GM19438 (cell line): ENCODE data around the gene SPRY4.
A peak's percentile ranks its signal among the peaks of the same experiment; 100 is the strongest.
"Not testable (repeated sequence)": the region's sequence is repeated elsewhere in the genome, so short reads cannot be mapped to it uniquely, and the experiment has no call there.

ENCODE experiments used
- ATAC-seq: cut with Tn5 transposase; IDR thresholded peaks from one replicate; pipeline ENCODE4 v1.9.1; 2021; ENCODE audit warnings: low read depth; ENCODE audit not compliant: unreplicated experiment

The SPRY4 gene

DNA sequence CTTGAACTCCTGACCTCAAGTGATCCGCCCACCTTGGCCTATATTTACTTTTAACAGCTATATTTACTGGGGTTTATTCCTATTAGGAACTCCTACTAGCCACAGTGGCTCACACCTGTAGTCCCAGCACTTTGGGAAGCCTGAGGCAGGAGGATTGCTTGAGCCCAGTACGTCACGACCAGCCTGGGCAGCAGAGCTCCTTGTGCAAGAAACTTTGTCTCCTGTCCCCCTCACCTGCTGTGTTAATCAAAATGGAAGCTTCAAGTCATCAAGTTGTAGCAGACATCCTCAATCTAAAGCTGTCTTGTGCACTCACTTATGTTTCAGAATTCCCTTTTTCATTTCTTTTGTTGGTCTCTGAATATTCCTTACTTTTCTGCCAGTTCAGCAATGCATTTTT is 15.0 kb upstream of the SPRY4 start:
- no peak for ATAC-seq

DNA sequence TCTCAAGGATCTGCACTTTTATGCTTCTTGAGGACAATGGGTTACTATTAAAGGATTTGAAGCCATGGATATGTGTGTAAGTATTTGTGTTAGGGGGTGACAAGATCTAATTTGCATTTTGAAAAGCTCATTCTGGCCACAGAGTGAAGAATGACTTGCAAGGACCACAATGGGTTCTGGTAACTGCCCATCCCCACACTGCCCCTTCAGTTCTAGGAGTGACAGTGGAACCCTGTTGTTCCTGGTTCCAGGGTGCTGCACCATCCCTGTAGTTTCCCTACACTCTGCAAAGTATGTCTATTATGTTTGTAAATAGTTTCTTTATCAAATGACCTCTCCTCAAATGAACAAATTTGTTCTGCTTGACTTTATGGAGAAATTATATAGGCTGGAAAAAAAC is 9.7 kb upstream of the SPRY4 start:
- ATAC-seq, result no peak

DNA sequence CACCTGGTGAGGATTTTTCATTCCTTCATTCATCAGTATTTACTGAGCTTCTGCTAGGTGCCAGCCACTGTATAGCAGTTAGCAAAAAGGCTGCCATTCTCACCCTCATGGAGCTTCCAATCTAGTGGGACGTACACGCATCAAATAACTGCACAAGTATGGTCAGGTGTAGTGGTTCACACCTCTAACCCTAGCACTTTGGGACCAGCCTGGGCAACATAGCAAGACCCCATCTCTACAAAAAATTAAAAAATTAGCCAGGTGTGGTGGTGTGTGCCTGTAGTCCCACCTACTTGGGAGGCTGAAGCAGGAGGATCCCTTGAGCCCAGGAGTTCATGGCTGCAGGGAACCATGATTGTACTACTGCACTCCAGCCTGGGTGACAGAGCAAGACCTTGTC is 8.9 kb upstream of the SPRY4 start:
- ATAC-seq, result not testable (repeated sequence)

DNA sequence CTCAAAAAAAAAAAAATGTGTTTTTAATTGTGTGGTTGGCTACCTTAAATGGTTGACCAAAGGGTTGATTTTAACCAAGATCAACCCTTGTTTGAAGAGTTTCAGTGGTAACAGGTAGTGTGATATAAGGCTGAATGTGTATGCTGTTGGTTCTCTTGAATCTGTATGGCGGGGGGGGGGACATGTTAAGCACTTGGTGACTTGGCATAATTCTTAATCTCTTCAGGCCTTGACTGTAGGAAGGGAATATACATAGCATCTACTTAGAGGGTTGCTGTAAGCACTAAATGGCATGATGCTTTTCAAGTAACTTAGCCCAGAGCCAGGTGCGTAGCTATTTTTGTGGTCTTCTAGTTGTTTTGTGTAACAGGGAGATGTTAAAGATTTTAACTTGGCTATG is 5.6 kb upstream of the SPRY4 start:
- no peak for ATAC-seq

DNA sequence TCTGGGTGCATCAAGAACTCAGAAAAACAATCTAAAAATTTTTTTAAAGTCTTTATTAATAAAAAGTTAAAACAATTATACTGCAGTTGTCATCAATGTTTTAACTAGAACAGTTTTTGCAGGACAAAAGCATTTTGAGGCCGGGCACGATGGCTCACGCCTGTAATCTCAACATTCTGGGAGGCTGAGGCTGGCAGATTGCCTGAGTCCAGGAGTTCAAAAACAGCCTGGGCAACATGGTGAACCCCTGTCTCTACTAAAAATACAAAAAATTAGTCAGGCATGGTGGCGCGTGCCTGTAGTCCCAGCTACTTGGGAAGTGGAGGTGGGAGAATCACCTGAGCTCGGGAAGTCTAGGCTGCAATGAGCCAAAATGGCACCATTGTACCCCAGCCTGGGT is 5.2 kb upstream of the SPRY4 start:
- ATAC-seq, result no peak

DNA sequence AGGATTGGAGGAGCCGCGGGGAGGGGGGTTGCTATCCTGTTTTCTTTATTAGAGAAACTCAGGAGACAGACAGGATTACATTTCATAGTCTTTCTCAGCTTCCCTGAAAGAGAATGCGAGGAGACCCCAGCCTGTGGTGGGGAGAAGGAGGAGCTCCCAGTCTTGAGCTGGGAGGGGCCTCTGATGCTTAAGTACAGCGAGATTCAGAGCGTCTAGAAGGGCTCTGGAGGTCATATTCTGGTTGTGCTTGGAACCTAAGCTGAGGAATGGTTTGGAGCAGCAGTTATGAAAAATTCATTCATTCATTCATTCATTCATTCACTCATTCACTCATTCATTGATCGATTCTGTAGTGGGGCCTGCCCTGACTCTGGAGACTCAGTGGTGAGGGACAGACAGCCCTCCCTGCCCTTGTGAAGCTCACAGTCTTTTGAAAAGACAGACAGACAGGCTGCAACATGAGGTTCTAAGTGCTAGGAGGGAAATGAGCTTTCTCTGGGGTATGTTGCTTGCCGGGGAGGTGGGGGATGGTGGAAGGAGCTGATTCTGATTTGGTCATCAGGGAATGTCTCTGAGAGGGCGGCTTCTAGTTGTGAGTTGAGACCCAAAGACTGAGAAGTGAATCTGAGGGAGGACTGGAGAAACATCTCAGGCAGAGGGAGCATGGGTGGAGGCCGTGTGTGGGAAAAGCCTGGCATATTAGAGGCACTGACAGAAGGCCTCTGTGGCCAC is 2.5 kb upstream of the SPRY4 start:
- no peak for ATAC-seq

DNA sequence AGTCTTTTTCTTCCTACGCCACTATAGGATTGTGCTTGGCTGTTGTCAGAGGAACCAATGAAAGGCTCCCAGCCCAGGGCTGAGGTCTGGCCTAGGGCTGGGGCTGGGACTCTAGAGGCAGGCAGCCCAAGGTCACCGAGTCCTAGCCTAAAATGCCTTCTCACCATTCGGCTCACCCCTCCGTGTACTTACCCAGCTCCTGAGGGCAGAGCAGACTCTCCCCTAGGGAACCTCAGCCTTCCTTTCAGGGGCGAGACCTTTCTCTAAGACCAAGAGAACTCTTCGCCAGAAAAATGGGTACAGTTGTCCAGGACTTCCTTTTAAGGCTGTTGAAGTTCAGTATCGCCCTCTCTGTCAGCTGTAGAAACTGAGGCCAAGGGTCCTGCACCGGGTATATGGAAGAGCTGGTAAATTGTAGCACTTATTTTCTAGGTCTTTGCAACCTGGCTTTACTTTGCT is 1.7 kb upstream of the SPRY4 start:
- no peak for ATAC-seq

DNA sequence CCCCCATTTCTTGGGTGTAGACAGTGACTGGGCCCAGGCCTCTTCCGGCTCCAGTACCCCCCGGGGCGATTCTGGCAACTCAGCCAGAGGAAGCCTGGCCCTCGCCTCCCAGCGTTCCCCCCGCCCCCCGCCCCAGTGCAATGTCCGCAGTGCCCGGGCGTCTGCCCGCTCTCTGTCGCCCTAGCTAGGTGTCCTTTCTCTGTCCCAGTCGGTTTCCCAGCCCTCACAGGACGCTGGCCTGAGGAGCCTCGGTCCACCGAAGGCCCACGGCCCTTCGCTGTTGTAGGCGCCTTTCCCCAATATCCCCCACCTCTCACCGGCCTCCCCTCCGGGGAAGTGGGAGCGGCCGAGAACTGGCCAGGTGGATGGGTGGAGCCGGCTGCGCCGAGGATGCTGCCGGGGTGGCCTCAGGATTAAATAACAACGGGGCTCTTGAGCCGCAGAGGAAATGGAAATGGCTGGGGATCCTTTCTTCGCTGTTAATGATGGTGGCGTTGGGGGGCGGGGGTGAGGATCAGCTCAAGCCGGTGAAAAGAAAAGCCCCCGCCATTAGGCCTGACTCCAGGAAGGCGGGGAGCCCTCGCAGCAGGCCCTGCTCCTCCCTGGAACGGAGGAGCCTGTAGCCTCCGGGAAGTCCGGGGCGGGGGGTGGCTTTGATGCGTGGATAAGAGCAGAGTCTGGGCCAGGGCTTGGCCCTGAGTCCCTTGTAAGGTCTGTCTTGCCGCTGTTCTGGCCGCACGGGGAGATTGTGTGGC is 1.1 kb upstream of the SPRY4 start:
- ATAC-seq, result no peak

DNA sequence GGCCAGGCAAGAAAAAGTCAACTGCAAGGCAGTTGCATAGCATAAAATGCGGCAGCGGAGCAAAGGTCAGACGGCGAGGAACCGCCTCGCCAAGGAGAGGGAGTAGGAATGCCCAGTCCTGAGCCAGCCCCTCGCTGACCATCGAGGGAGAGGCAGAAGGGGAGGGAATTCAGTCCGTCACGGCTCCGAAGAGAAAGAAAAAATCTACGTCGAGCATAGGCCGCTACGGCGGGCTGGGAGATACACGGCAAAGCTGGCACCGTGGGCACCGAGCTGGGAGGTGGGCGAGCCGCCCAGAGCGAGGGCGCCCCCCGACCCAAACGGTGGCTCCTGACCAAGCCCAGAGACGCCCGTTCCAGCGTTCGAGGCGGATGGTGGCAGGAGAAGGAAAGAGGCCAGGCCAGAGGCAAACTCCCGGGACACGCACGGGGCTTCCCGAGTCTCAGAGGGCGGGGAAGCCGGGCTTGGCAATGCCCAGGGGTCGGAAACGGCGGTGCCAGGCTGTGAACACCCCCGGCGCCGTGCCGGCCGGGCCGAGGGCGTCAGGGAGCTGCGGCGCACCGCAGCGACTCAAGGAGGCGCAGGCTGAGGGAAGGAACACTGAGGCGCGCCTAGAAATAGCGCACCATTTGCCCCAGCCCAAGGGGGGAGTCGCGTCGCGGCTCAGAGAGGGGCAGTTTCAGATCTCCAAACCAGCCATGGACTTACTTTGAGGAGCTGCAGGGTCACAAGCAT is 518 bp downstream of the SPRY4 start:
- ATAC-seq, result peak; percentile 44

DNA sequence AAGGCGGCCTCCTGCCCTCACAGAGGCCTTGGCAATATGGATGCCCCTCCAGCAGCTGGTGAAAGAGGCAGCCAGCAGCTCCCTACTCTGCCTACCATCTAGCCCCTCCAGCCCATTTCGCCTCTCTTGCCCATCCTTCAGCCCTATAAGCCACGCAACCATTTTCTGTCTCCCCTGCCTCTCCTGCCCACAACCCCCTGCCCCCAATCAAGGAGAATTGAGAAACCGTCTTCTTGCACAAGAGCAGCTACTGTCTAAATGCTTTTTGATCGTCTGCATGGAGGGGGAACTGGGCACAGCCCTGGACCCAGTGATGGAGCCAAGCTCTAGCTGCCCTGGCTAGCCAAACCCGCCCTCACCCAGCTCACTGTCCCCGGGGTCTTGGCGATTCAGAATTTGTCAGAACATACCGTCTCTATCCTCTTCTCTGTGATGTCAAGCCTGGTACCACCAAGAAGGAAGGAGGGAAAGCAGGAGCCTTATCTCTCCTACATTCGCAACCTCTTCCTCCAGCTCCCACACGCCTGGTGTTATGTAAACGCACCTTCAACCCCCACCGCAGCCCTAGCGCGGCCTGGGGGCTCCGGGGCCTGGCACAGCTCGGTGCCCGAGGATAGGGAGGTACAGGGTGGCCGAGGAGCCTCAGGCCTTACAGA is 1.2 kb downstream of the SPRY4 start:
- no peak for ATAC-seq

DNA sequence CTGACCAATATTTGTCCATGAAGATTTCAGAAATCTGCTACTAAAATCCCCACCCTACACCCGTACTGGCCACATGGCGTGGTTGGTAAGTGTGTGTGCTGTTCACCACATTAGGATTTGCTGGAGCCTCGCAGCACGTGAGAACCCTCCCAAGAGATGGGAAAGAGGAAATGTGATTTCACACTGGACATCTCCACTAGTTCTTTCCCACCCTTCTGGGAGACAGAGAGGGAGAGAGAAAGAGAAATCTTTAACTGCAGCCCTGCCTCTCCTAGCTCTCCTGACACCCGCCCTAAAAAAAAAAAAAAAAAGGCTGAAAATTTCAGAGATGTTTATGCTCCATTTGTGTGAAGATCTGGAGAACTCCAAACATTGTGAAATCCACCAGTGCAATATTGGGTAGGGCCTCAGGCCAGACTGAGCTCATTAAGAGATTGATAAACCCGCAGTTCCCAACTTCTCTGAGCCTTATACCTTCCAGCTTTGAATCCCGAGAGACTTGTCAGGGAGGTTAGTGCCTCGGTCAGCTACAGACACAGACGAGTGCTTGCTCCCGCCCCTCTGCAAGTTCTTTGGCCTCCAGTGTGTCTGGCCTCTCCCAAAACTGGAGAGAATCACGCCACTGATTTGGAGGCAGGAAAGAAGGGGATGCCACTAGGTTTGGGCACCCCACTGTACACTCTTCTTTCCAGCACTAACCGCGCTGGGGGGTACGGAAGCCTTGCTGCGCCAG is 1.9 kb downstream of the SPRY4 start:
- no peak for ATAC-seq

DNA sequence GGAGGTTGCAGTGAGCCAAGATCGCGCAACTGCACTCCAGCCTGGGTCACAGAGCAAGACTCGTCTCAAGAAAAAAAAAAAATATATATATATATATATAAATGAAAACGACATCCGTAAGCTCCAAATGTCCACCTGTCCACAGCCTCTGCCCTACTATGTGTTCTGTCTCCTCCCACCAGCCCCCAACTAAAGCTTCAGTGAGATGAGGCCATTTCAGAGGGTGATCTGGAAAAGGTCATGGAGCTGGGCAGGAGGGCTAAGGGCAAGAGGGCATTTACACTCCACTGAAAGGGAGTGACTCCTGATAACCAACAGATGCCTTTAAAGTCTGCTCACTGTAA is 2.4 kb downstream of the SPRY4 start:
- no peak for ATAC-seq

DNA sequence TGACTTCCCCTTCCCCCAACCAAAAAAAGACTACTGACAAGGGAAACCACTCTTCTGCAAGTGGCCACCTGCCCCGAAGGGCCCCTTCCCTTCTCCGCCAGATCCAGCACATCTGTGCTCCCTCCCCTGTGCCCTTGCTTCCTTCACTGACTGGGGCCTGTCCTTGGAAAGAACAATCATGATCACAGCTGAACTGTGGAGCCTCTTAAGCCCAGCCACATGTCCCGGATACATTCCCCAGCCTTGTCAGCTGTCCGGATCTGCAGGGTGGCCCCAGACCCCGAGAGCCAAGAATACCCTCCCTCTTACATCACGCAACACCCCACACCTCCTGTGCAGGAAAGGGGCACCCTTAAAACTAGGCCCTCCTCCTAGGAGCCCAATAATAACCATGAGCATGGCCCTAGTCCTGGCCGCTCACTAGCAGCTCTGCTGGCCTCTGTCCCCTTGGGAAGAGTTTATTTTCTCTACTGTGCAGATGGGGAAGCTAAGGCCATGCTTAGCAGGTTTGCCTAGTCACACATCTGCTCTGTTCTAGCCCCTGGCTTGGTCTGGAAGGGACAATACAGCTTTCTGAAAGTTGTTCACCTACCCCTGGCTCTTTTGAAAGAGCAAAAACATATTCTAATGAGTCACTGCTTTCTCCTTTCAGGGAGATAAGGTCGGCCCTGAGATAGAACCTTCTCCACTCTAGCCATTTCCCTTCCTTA is 3.8 kb downstream of the SPRY4 start:
- ATAC-seq, result no peak

DNA sequence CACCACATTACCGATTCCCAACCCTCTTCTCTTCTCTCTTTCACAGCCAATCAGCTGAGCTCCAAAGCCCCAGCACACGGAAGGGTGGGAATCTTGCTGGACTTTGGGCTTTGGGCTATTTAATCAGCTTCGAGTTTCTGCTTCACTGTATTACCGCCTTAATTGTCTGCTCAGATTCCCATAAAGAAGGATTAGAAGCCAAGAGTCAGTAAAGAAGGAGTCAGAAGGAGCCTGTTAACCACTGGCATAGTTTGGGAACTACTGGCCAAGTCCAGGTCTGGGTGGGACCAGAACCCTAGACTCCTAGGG is 4.4 kb downstream of the SPRY4 start:
- no peak for ATAC-seq

DNA sequence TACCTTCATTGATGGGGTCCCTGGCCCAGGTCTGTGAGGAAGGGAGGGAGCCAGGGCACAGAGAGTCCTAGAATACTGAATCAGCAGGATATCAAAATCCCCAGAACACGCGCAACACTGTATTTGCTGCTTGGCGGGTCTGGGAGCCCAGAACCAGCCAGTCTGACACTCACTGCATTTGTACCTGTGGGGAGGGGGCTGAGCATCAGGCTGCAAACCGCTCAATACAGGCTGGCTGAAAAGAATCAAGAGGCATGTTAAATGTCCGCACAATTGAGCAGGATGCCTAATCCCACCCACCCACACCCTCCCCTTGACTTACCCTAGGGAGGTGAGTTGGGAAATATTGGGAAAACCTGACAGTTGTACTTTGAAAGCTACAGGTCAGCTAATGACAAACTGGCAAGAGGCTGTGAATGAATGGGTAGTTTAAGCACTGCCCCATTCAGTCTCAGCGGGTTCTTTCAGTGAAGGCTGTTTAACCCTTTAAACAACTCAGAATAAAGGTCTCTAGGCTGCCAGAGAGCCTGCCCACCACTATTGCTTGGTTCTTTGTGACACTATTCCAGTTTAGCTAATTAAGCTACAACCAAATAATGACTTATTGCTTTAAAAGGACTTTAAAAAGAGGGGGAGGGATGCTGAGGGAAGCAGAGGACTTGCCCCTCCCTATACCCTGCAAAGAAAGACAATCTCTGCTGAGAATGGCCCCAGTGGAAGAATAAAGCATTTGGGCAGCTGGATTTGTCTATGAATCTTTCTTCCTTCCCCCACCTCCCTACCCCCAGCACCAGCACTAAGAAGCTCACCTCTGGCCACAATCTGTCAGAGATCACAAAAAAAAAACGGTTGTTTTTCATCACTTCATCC is 5.0 kb downstream of the SPRY4 start:
- ATAC-seq, result no peak

DNA sequence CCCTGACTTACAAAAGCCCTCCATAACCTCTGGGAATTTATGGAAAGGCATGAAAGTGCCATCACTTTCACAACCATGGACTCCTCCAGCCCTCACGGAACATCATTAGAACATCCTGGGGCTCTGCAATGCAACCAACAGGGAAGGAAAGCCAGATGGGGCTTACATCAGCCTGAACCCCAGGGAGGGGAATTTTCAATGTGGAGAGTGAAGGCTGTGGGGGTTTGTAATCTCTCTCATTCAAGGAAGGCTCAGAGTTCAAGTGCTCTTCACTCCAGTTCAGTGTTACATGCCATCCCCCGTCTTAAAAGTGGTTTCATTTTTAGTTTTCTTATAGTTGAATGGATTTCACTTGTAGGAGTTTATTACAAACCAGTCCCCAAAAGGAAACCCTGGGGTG is 5.7 kb downstream of the SPRY4 start:
- ATAC-seq, result no peak

DNA sequence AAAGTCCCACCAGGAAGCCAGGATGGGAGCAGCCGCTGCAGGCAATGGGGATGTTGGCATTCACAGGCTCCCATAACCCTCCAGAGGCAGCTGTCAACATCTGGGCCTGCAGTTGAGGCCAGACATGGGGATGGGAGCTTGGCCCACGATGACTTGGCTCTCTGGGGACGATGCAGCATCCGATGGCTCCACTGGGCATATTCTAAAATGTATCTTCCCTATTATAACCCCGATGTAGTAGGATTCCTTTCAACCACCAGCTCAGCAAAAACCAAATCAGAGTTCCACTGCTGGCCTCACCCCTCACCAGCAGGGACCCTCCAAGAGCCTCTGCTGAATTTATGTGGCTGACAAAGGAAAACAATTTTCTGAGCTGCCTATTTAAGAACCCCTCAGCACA is 7.1 kb downstream of the SPRY4 start:
- no peak for ATAC-seq

DNA sequence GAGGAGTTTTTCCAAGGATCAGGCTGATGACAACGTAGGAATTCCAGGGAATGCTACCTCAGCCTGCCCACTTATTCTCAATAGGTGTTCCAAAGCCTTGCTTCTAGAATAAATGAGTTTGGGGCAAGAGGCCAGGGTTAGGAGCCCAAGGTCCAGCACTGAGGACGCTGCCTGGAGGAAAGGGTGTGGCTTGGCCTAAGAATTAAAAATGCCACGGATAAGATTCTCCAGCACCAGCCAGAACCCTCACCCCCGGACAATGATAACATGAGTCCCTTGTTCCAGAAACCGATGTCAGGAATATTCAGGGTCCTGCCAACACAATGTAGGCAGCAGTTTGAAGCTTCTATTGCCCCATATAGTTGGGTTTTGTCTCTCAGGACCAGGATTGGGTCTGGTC is 7.6 kb downstream of the SPRY4 start:
- no peak for ATAC-seq

DNA sequence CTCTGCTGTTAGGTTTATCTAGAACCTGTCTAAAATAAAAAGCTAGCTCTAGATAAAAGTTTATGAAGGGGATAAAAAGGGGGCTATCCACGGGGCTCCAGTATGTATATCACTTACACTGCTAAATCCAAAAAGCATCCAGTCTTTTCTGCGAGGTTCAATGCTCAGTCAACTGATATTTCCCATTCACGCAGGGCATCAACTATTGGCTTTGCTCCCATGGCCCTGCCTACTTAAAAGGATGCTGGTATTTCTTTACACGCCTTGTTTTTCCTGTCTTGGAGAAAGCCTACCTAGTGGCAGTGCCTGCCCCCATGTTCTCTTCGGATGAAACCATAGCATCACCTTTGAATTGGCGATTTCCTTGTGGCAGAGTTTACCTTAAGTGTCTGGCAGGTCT is 8.1 kb downstream of the SPRY4 start:
- ATAC-seq, result no peak
